ENCODE data around the gene KRTAP5-8. TPM values are rescaled to one million over a fixed set of nuclear protein-coding genes. Genes with fewer than 3 reads are reported as not detected.

The KRTAP5-8 gene
- total and polyA plus RNA-seq, 2 of the 4 experiments (the other 2 are of a cell fraction): 0.07 TPM; not detected in 1

- H2AK5ac ChIP-seq (ENCODE audit: low read depth, low read length): no peak overlapping the region
- ChIA-PET CTCF (no interaction called here), POLR2A (ENCODE audit: unreplicated experiment) (no interaction called here)
- H2BK120ac ChIP-seq (ENCODE audit: low read depth, low read length): no peak overlapping the region
- DNase-seq (no peak), ATAC-seq (ENCODE audit: low read depth) (no peak)
- no peak overlapping the region for H2AFZ ChIP-seq (replicated peaks; ENCODE audit: low read length, poor library complexity)
- H3K27ac ChIP-seq (ENCODE audit: insufficient read depth, low read length): no peak overlapping the region
- TF ChIP-seq CHD1 (IDR thresholded peaks at IDR 0.05; ENCODE audit: low read depth, low read length) (no peak), ELK1 (IDR thresholded peaks at IDR 0.05; ENCODE audit: borderline replicate concordance, low read depth, low read length) (no peak), CEBPB (IDR thresholded peaks at IDR 0.05; ENCODE audit: low read depth, low read length) (no peak), RFX5 (IDR thresholded peaks at IDR 0.05; ENCODE audit: low read depth, low read length) (no peak), POLR2A (IDR thresholded peaks at IDR 0.05; ENCODE audit: low read depth, low read length) (no peak), NFE2L2 (IDR thresholded peaks at IDR 0.05; ENCODE audit: low read depth, low read length) (no peak), CTCF (conservative IDR thresholded peaks at IDR 0.05; ENCODE audit: low read depth, low read length) (no peak), MAZ (IDR thresholded peaks at IDR 0.05; ENCODE audit: borderline replicate concordance, low read depth, low read length) (no peak), BHLHE40 (IDR thresholded peaks at IDR 0.05; ENCODE audit: low read depth, low read length) (no peak), USF2 (IDR thresholded peaks at IDR 0.05; ENCODE audit: low read depth, low read length) (no peak), FOS (IDR thresholded peaks at IDR 0.05; ENCODE audit: low read depth, low read length) (no peak), SMC3 (IDR thresholded peaks at IDR 0.05; ENCODE audit: low read depth, low read length) (no peak), MXI1 (IDR thresholded peaks at IDR 0.05; ENCODE audit: borderline replicate concordance, low read depth, low read length) (no peak), RAD21 (IDR thresholded peaks at IDR 0.05; ENCODE audit: low read length) (no peak), RCOR1 (IDR thresholded peaks at IDR 0.05; ENCODE audit: insufficient replicate concordance, low read length) (no peak)
- no peak overlapping the region for H3K23ac ChIP-seq (ENCODE audit: low read depth, low read length)
- no peak overlapping the region for H4K5ac ChIP-seq (ENCODE audit: low read depth, low read length)
- no TSS peak for BruUV-seq (replicated peaks)
- WGBS, 2 experiments (ENCODE audit: extremely low coverage in 2 of 2, insufficient read length in 1 of 2): no CpG with 5 or more reads among the region's 11 CpGs
- no peaks in the 10 kb centered on the region for H4K20me1 ChIP-seq (ENCODE audit: insufficient read depth, low read length)
- in situ Hi-C loops (cut with MboI; ENCODE audit: low sequenced_read_pairs) (no loop called here), intact Hi-C loops (cut with micrococcal nuclease) (no loop called here), dilution Hi-C loops (cut with HindIII; ENCODE audit: low sequenced_read_pairs, unreplicated experiment) (no loop called here)
- H2BK15ac ChIP-seq (ENCODE audit: low read depth, low read length): no peak overlapping the region
- H3K4me2 ChIP-seq (ENCODE audit: low read depth, low read length): no peak overlapping the region
- no peak overlapping the region for H3K18ac ChIP-seq (ENCODE audit: low read depth, low read length)
- H3K4me1 ChIP-seq (ENCODE audit: control insufficient read depth, insufficient read depth, low read length): no peaks in the 10 kb centered on the region
- H2BK20ac ChIP-seq (ENCODE audit: low read depth, low read length): no peak overlapping the region
- H3K9me3 ChIP-seq (ENCODE audit: control insufficient read depth, insufficient read depth, low read length): no peaks in the 10 kb centered on the region
- no peaks in the 10 kb centered on the region for H3K79me1 ChIP-seq (ENCODE audit: low read depth in 1 of 2, low read length in 2 of 2)
- H3K9me1 ChIP-seq (ENCODE audit: insufficient read depth, low read length): no peaks in the 10 kb centered on the region
- H3K56ac ChIP-seq (ENCODE audit: extremely low read depth, insufficient read depth, low read length): no peak overlapping the region
- H3K36me3 ChIP-seq (ENCODE audit: control insufficient read depth, insufficient read depth, low read length): no peaks in the 10 kb centered on the region
- no peak overlapping the region for H2AK9ac ChIP-seq (replicated peaks; ENCODE audit: low read depth, low read length, poor library complexity)
- no peak overlapping the region for H3K9ac ChIP-seq (ENCODE audit: low read depth, low read length)
- no peak overlapping the region for H3K4me3 ChIP-seq (ENCODE audit: insufficient read depth, low read depth, low read length)
- no peak overlapping the region for H3K14ac ChIP-seq (replicated peaks; ENCODE audit: low read depth, low read length)
- H4K91ac ChIP-seq (ENCODE audit: insufficient read depth, low read depth, low read length): no peak overlapping the region
- no peak overlapping the region for H3K4ac ChIP-seq (ENCODE audit: low read depth, low read length)
- H4K8ac ChIP-seq (ENCODE audit: low read depth in 2 of 2, low read length in 2 of 2): no peak overlapping the region
- H3K27me3 ChIP-seq (ENCODE audit: control insufficient read depth, insufficient read depth, low read length): peaks cover 14% of the 10 kb centered on the region
- no peak overlapping the region for H2BK5ac ChIP-seq (ENCODE audit: low read depth, low read length, poor library complexity, severe bottlenecking)
Measured at GRCh38 chr11:71539017-71539416, 1.2 kb downstream of the KRTAP5-8 start.
